NCI-H69 (cell line): ENCODE results near the gene ASIC2.

Source experiments
- DNase-seq: peaks from one replicate; lab custom pipeline; 2025; lab: John Stamatoyannopoulos, UW

ASIC2 gene

GRCh38 chr17:33292981-33293867 is at the start of gene ASIC2:
ASIC2 (minus strand) TSS chr17:33293295.
- DNase-seq, result peak; percentile 6

- DNase-seq, result no peak
Measured at GRCh38 chr17:33342025-33342424, 48.9 kb upstream of the ASIC2 start.

GRCh38 chr17:33338242-33338641 is 45.1 kb upstream of the ASIC2 start:
- DNase-seq, result no peak

- DNase-seq, result no peak
Measured at GRCh38 chr17:33335491-33336173, 42.5 kb upstream of the ASIC2 start.

DNA sequence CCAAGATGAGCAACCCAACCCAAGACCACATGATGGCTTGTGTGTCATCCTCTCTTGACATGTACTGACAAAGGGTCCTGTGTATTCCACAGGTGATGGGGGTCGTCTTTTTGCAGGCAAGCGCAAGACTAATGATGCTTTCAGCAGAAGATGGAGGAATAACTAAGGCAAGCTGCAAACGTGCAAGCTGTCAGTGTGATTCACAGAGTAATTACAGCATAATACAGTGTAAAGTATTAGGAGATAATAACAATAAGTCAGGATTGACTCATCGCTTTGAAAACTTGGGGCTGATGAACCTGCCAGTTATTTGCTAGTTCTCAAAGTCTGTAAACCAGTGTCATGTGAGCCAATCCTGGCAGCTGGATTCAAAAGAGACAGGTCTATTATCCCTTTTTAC is 41.6 kb upstream of the ASIC2 start:
- no peak for DNase-seq

GRCh38 chr17:33330877-33331276 is 37.8 kb upstream of the ASIC2 start:
- no peak for DNase-seq

GRCh38 chr17:33328129-33328528 is 35.0 kb upstream of the ASIC2 start:
- DNase-seq, result no peak

DNA sequence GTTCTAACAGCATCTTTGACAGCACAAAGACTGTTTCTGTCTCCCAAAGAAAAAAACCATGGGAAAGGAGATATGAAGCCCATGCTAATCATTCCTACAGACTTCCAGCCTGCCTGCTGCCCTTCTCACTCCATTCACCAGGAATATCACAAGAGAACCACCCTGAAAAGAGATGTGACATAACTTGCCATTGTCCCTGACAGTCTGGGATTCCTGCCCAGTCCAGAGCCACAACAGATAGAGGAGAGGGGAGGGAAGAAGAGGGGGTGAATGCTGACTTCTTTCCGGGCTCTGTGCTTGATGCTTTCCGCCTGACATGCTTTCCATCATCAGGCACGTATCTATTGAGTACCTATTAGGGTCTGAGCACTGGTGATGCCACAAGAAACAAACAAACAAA is 31.6 kb upstream of the ASIC2 start:
- no peak for DNase-seq

DNA sequence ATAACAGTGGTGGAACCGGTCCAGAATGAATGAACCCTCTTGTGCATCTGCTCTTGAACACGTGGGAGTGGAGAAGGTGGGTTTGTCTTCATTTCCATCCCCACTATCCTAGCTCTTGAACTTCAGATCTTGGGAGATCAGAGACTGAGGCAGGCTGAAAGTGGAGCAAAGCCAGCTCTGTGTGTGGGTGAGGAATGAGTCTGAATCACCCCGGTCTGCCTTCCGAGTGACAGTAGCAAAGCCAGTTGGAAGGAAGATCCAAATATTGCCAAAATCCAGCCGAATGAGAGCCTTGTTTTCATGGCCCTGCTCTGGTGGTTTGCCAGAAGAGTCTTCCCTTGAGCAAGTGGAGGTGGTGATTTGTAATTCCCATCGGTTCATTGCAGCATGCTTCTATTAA is 29.0 kb upstream of the ASIC2 start:
- no peak for DNase-seq

GRCh38 chr17:33318241-33318640 is 25.1 kb upstream of the ASIC2 start:
- no peak for DNase-seq

DNA sequence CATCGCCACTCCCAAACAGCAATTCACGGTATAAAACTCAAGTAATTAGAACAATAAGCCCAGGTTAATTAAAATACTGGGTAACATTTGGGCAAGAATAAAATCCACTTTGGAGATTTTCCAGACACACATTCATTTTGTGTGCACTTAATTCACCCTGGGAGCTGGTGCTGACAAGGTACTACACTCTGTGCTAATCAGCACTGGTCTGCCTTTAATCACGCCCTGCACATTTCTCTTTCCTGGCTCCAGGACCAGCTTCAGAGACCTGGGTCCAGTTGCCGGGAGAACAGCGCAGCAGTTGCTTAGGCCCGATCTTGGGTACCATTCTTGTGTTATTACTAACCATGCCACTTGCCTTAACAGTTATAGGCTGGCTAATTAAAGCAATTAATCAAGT is 23.7 kb upstream of the ASIC2 start:
- DNase-seq, result no peak

- no peak for DNase-seq
Measured at GRCh38 chr17:33310296-33310695, 17.2 kb upstream of the ASIC2 start.

DNA sequence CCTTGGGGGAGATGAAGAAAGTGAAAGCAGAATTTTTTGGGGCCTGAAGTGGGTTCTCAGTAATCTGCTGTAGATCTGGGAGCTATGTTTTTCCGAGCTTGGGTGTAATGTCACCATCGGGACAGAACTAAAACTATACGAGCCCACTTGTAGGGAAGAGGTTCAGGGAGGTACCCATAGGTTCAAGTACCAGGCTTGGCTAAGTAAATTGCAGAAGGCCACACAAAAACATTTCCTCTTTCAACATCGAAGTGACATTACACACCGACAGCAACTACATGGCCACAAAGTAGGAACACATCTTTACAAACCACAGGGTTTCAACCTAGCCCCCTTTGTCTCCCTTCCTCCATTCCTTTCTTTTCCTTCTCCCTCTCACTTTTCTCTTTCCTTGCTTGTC is 10.2 kb upstream of the ASIC2 start:
- DNase-seq, result no peak

- no peak for DNase-seq
Measured at GRCh38 chr17:33302394-33302793, 9.3 kb upstream of the ASIC2 start.

- DNase-seq, result no peak
Measured at GRCh38 chr17:33300241-33300640, 7.1 kb upstream of the ASIC2 start.

GRCh38 chr17:33299115-33299514 is 6.0 kb upstream of the ASIC2 start:
- DNase-seq, result no peak

DNA sequence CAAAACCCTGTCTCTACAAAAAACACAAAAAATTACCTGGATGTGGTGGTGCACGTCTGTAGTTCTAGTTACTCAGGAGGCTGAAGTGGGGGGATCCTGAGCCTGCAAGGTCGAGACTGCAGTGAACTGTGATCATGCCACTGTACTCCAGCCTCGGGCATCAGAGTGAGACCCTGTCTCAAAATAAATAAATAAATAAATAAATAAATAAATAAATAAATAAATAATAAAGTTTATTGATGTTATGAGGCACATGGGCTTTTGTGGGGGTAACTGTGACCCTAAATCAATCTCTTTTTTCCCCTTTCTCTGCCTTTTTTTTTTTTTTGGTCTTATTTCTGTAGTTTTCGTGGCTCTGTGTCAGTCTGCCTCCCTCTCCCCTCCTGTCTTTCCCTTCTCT is 4.5 kb upstream of the ASIC2 start:
- DNase-seq, result no peak

- no peak for DNase-seq
Measured at GRCh38 chr17:33294994-33295393, 1.9 kb upstream of the ASIC2 start.

DNA sequence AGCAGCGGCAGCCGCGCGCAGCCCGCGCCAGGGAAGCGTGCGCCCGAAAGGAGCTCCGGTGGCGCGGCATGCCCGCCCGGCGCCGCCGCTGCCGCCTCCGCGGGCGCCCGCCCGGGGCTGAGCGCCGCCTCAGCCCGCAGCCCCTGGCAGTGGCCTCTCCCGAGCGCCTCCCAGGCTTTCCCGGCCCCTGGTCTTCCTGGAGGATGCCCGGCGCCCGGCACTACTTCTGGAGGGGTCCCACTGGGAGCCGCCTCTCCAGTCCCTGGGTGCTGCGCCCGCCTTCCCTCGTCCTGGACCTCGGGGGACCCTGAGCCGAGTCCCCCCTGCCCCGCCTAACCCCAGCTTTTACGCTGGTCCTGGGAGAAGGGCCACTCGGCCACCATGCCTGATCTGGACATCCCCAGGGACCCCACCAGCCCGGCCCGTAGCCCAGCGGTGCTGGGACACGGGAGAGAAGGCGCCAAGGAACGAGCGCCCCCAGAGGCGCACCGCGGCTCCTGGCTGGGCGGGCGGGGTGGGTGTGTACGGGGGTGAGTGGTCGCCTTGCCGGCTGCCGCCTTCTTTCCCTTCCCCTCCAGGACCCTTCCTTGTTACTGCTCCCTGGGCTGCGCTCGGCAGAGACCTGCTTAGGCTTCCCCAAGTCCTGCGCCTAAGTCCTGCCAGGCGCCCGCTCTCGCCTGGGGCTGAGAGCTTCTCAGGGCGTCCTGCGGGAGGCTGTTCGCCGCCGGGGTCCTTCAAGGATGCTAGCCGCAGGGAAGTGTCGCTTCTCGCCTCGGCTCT is 704 bp downstream of the ASIC2 start:
- DNase-seq, result peak; percentile 15

GRCh38 chr17:33291248-33292200 is 1.6 kb downstream of the ASIC2 start:
- peak; percentile 15 for DNase-seq

GRCh38 chr17:33290253-33290652 is 2.8 kb downstream of the ASIC2 start:
- DNase-seq, result no peak

GRCh38 chr17:33288954-33289353 is 4.1 kb downstream of the ASIC2 start:
- no peak for DNase-seq
